GM18505 (cell line): ENCODE measurements around the gene RALGDS.
"Not testable (repeated sequence)": the region's sequence is repeated elsewhere in the genome, so short reads cannot be mapped to it uniquely, and the experiment has no call there.

Experiments used
- ATAC-seq: cut with Tn5 transposase; IDR thresholded peaks from one replicate; pipeline ENCODE4 v1.9.1; 2021; ENCODE audit not compliant: unreplicated experiment
- POLR2A ChIP-seq: IDR thresholded peaks from 4 replicates; pipeline ENCODE4 v1.6.1; 2011; ENCODE audit warnings: borderline replicate concordance; ENCODE audit not compliant: insufficient read depth, insufficient read length; ENCODE audit errors: extremely low read depth

RALGDS gene

GRCh38 chr9:133121198-133121914 is at the start of gene RALGDS:
Gene RALGDS, minus strand, starts transcription at chr9:133121240. Its CDS starts 86 bp downstream, at chr9:133121154.
- TF ChIP-seq POLR2A: no peak
- ATAC-seq: peak; percentile 67

GRCh38 chr9:133170716-133171115 is 49.7 kb upstream of the RALGDS start:
- no peak for ATAC-seq
- no peak for TF ChIP-seq POLR2A

GRCh38 chr9:133169687-133170086 is 48.6 kb upstream of the RALGDS start:
- not testable (repeated sequence) for ATAC-seq

- ATAC-seq: no peak
- no peak for TF ChIP-seq POLR2A
Observed at GRCh38 chr9:133169102-133169501, 48.1 kb upstream of the RALGDS start.

GRCh38 chr9:133168432-133168831 is 47.4 kb upstream of the RALGDS start:
- no peak for TF ChIP-seq POLR2A
- ATAC-seq: no peak

- no peak for TF ChIP-seq POLR2A
Observed at GRCh38 chr9:133167769-133168168, 46.7 kb upstream of the RALGDS start.

GRCh38 chr9:133167096-133167730 is 46.2 kb upstream of the RALGDS start:
- no peak for ATAC-seq
- TF ChIP-seq POLR2A: no peak

More at GRCh38 chr9:133167769-133168168, 46.7 kb upstream of the RALGDS start:
- ATAC-seq: no peak

GRCh38 chr9:133166392-133166791 is 45.4 kb upstream of the RALGDS start:
- no peak for ATAC-seq
- TF ChIP-seq POLR2A: no peak

- TF ChIP-seq POLR2A: no peak
- no peak for ATAC-seq
Observed at GRCh38 chr9:133165452-133165730, 44.4 kb upstream of the RALGDS start.

GRCh38 chr9:133164191-133164590 is 43.2 kb upstream of the RALGDS start:
- no peak for TF ChIP-seq POLR2A
- ATAC-seq: no peak

GRCh38 chr9:133163504-133164172 is 42.6 kb upstream of the RALGDS start, which contains the start of gene GBGT1:
Gene GBGT1, minus strand, starts transcription at chr9:133163914. Its CDS starts 1,502 bp downstream, at chr9:133162412.
- ATAC-seq: no peak
- peak; percentile 33 for TF ChIP-seq POLR2A

GRCh38 chr9:133162861-133163503 is 41.9 kb upstream of the RALGDS start:
- no peak for ATAC-seq
- TF ChIP-seq POLR2A: no peak

- no peak for TF ChIP-seq POLR2A
- no peak for ATAC-seq
Observed at GRCh38 chr9:133161547-133161950, 40.5 kb upstream of the RALGDS start.
